Upper lobe of right lung (tissue), 1 donor: ENCODE results near the gene CSNK2A2. TPM values are rescaled to one million over a fixed set of nuclear protein-coding genes. Genes with fewer than 3 reads are reported as not detected.

Experiments used
- ATAC-seq: fragments of 200-7000 bp; cut with Tn5 transposase; one replicate; pipeline ENCODE4 v1.9.1; 2020; ENCODE audit warnings: mild to moderate bottlenecking, moderate library complexity
- DNase-seq: peaks from one replicate; pipeline ENCODE4 v3.0.0-alpha.2; 2020
- H3K27ac ChIP-seq: fragments of 200-600 bp; one replicate; pipeline ENCODE4 v1.8.0; 2022
- H3K27me3 ChIP-seq: fragments of 200-600 bp; one replicate; pipeline ENCODE4 v1.8.0; 2022; ENCODE audit warnings: mild to moderate bottlenecking
- H3K36me3 ChIP-seq: fragments of 200-600 bp; one replicate; pipeline ENCODE4 v1.8.0; 2022
- H3K4me1 ChIP-seq: fragments of 200-600 bp; one replicate; pipeline ENCODE4 v1.8.0; 2022
- H3K4me3 ChIP-seq: fragments of 200-600 bp; one replicate; pipeline ENCODE4 v1.8.0; 2022; ENCODE audit warnings: mild to moderate bottlenecking
- H3K9me3 ChIP-seq: fragments of 200-600 bp; one replicate; pipeline ENCODE4 v1.8.0; 2022
- CTCF ChIP-seq: fragments of 200-600 bp; IDR thresholded peaks from one replicate; pipeline ENCODE4 v1.8.0; 2022; ENCODE audit warnings: antibody characterized with exemption
- intact Hi-C: fragments of 100-400 bp; cut with DNase I; formaldehyde crosslinking; loops from one replicate; pipeline ENCODE4 v1.11.0; 2022
- total RNA-seq: library from RNA; stranded (reverse); fragmentation: NEBNext Ultra II Directional; extraction: Animal tissue kit (Norgen Biotek cat#: 25700); gene quantifications from one replicate; pipeline ENCODE4 v1.2.1, GENCODE V29; 2021
- donor health status: DM: no; HTN: yes; CAD: no; lungs with severe emphysema.

CSNK2A2 gene
- total RNA-seq, 1 donor from 2014 or later: 69.0 TPM

GRCh38 chr16:58211245-58211644, 13.3 kb upstream of the CSNK2A2 start:
- H3K36me3 ChIP-seq: no peaks in the 10 kb centered on the region
- no peak overlapping the region for H3K4me3 ChIP-seq
- ATAC-seq (no peak), DNase-seq (no peak)
- H3K27me3 ChIP-seq: no peaks in the 10 kb centered on the region
- no peak for TF ChIP-seq CTCF
- intact Hi-C loops: no loop called here
- no peaks in the 10 kb centered on the region for H3K9me3 ChIP-seq
- no peaks in the 10 kb centered on the region for H3K4me1 ChIP-seq
- H3K27ac ChIP-seq: no peak overlapping the region

GRCh38 chr16:58205276-58206036, 7.5 kb upstream of the CSNK2A2 start:
- no peaks in the 10 kb centered on the region for H3K27me3 ChIP-seq
- no peak overlapping the region for H3K4me3 ChIP-seq
- no peaks in the 10 kb centered on the region for H3K9me3 ChIP-seq
- H3K4me1 ChIP-seq: no peaks in the 10 kb centered on the region
- no peak for ATAC-seq
- H3K27ac ChIP-seq: no peak overlapping the region
- intact Hi-C loops: no loop called here
- DNase-seq: no peak
- no peak for TF ChIP-seq CTCF
- no peaks in the 10 kb centered on the region for H3K36me3 ChIP-seq

- TF ChIP-seq CTCF: no peak
- Histone ChIP-seq H3K9me3 (no peaks in the 10 kb centered on the region), H3K4me3 (no peak overlapping the region), H3K4me1 (peaks cover 6% of the 10 kb centered on the region), H3K27ac (no peak overlapping the region), H3K36me3 (no peaks in the 10 kb centered on the region), H3K27me3 (no peaks in the 10 kb centered on the region)
- DNase-seq (no peak), ATAC-seq (no peak)
- intact Hi-C loops: no loop called here
Measured at GRCh38 chr16:58201163-58201562, 3.3 kb upstream of the CSNK2A2 start.

GRCh38 chr16:58200004-58200797, 2.3 kb upstream of the CSNK2A2 start:
- Histone ChIP-seq H3K36me3 (peaks cover 5% of the 10 kb centered on the region), H3K4me1 (peaks cover 6% of the 10 kb centered on the region), H3K27me3 (no peaks in the 10 kb centered on the region), H3K9me3 (no peaks in the 10 kb centered on the region), H3K27ac (no peak overlapping the region), H3K4me3 (no peak overlapping the region)
- DNase-seq: no peak
- intact Hi-C loops: no loop called here
- TF ChIP-seq CTCF: no peak
- no peak for ATAC-seq

- TF ChIP-seq CTCF: no peak
Measured at GRCh38 chr16:58198803-58199411, 1.0 kb upstream of the CSNK2A2 start.

More at GRCh38 chr16:58198803-58199411, 1.0 kb upstream of the CSNK2A2 start:
- intact Hi-C loops: no loop called here
- Histone ChIP-seq H3K4me1 (peaks cover 6% of the 10 kb centered on the region), H3K27me3 (no peaks in the 10 kb centered on the region), H3K36me3 (peaks cover 16% of the 10 kb centered on the region), H3K27ac (no peak overlapping the region), H3K4me3 (no peak overlapping the region), H3K9me3 (no peaks in the 10 kb centered on the region)
- DNase-seq (no peak), ATAC-seq (no peak)
